ENCODE measurements around the gene GPANK1. TPM values are rescaled to one million over a fixed set of nuclear protein-coding genes. Genes with fewer than 3 reads are reported as not detected.

Gene GPANK1
- total and polyA plus RNA-seq, 9 of the 15 experiments (the other 6 are each of a cell fraction or from before 2014, with no cell fraction given), result 32.2 to 111 (median 46.3) TPM

- Histone ChIP-seq H3K79me2 (ENCODE audit: control insufficient read depth, insufficient read depth, low read length) (no peaks in the 10 kb centered on the region; the same call in 2 of the 3 replicates), H3K27ac (ENCODE audit: extremely low read depth, low read depth, low read length) (no peak overlapping the region), H3K9me3 (replicated peaks; ENCODE audit: control insufficient read depth, insufficient read depth, low read depth, low read length) (no peaks in the 10 kb centered on the region), H3K9me1 (ENCODE audit: control insufficient read depth, insufficient read depth, low read length) (no peaks in the 10 kb centered on the region), H3K4me3 (no peak overlapping the region), H3K27me3 (ENCODE audit: control insufficient read depth in 2 of 2, insufficient read depth in 2 of 2, low read length in 2 of 2) (no peaks in the 10 kb centered on the region), H2AFZ (ENCODE audit: low read depth, low read length) (no peak overlapping the region), H3K36me3 (ENCODE audit: control insufficient read depth, insufficient read depth, low read length) (peaks cover 36% of the 10 kb centered on the region), H3K4me2 (ENCODE audit: insufficient read depth, low read length) (no peak overlapping the region), H4K20me1 (replicated peaks; ENCODE audit: control insufficient read depth, insufficient read depth, low read length) (no peaks in the 10 kb centered on the region), H3K4me1 (replicated peaks in 1 of 2; ENCODE audit: control insufficient read depth in 2 of 2, insufficient read depth in 2 of 2, low read length in 2 of 2) (peaks cover 25 to 44% of the 10 kb centered on the region in 2 experiments; a peak in 4 of 5 replicates), H3K9ac (ENCODE audit: insufficient read depth in 1 of 2, low read depth in 2 of 2, low read length in 2 of 2) (peak overlapping the region in 1 of 2 experiments; percentile 59; a peak in 2 of 4 replicates)
- CTCF ChIA-PET (ENCODE audit: low intra/inter-chr PET ratio), result no interaction called here
- WGBS (ENCODE audit: insufficient coverage, low coverage, missing lambda C conversion rate), result 84% methylated on average over 13 of the region's 13 CpGs
- ATAC-seq, result no peak
- DNase-seq (ENCODE audit: extremely low read depth in 1 of 4, low spot score in 3 of 4), result no peak
- TF ChIP-seq ZNF407 (IDR thresholded peaks at IDR 0.05; ENCODE audit: low read depth) (peak; percentile 67), ELF4 (CRISPR knock-in tag; IDR thresholded peaks at IDR 0.05) (no peak), CREB3 (tag; conservative IDR thresholded peaks at IDR 0.05; ENCODE audit: low read depth) (no peak), NFATC3 (IDR thresholded peaks at IDR 0.05) (no peak), POLR2G (IDR thresholded peaks at IDR 0.05; ENCODE audit: low read depth, low read length) (0 out of 2 replicates have a peak, but pooled peaks have one; percentile 1), ZNF282 (CRISPR knock-in tag; IDR thresholded peaks at IDR 0.05) (no peak)
- intact Hi-C loops (cut with micrococcal nuclease) (no loop called here), in situ Hi-C loops (cut with MboI) (no loop called here)
- no peak for FAIRE-seq
- no TSS peak for BruUV-seq (replicated peaks)
- POLR2A ChIA-PET, result interaction anchor here (0.6 to 2.2 kb wide), 13 partner anchors 10 to 154 kb away, joined by 3 to 16 read pairs (median 6); partner anchors contain the start of genes ABHD16A, BAG6, C6orf47 and CSNK2B
Measured at GRCh38 chr6:31683591-31683990, 18.8 kb upstream of the GPANK1 start.
